Colonic mucosa (tissue), 4 donors: ENCODE data around the gene C6orf47. TPM values are rescaled to one million over a fixed set of nuclear protein-coding genes. Genes with fewer than 3 reads are reported as not detected.

ENCODE experiments used
- DNase-seq: peaks from one replicate; pipeline ENCODE4 v3.0.0-alpha.2; 2020
- H3K27ac ChIP-seq: fragments of 200-600 bp; one replicate; pipeline ENCODE4 v1.8.0; 2021
- H3K27me3 ChIP-seq: fragments of 200-600 bp; one replicate; pipeline ENCODE4 v1.8.0; 2021
- H3K36me3 ChIP-seq: fragments of 200-600 bp; one replicate; pipeline ENCODE4 v1.8.0; 2021
- H3K4me1 ChIP-seq: fragments of 200-600 bp; one replicate; pipeline ENCODE4 v1.8.0; 2021; ENCODE audit warnings: mild to moderate bottlenecking
- H3K4me3 ChIP-seq: fragments of 200-600 bp; one replicate; pipeline ENCODE4 v1.8.0; 2021
- H3K9ac ChIP-seq, 2 donors: one replicate each; pipeline ENCODE4 v1.7.0; 2013; ENCODE audit warnings: control low read depth in 2 of 2, low read depth in 2 of 2, low read length in 2 of 2
- H3K9me3 ChIP-seq: fragments of 200-600 bp; one replicate; pipeline ENCODE4 v1.8.0; 2021
- CTCF ChIP-seq: fragments of 200-600 bp; IDR thresholded peaks from one replicate; pipeline ENCODE4 v1.8.0; 2022; ENCODE audit warnings: antibody characterized with exemption, mild to moderate bottlenecking
- intact Hi-C: fragments of 100-400 bp; cut with DNase I; formaldehyde crosslinking; loops from one replicate; pipeline ENCODE4 v1.14.1; 2022
- total RNA-seq, 2 donors: library from RNA; stranded (reverse); fragmentation: NEBNext Ultra II Directional in 1 of 2; extraction: Animal tissue kit (Norgen Biotek cat#: 25700) in 1 of 2; gene quantifications; one replicate each; pipeline ENCODE4 v1.2.1, GENCODE V29; 2021
- donor health status: healthy.
- donor health status: DM: no; HTN: no; CAD: no.
- donor health status: DM: no; HTN: no; CAD: no.

C6orf47 gene
- total RNA-seq, 2 donors from 2014 or later = 28.3 to 32.8 TPM

DNA sequence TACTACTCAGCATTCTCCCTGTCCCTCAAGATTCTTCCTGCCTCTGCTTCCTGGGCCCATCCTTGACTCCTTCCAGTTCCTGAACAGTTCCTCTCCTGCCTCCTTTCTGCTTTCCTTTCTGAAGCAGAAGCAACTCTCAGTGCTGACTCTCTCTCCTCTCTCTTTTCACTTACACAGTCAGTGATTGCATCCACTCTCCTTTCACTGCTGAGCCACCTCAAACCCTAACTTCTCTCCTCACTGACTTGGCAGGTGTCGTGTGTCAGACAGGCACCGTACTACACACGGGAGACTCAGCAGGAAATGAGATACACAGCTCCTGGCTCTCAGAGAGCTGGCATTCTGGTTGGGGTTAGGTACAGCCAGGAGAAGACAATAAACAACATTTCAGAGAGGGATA, 37.0 kb upstream of the C6orf47 start:
- intact Hi-C loops = no loop called here
- Histone ChIP-seq H3K27ac (no peak overlapping the region), H3K4me3 (no peak overlapping the region), H3K27me3 (no peaks in the 10 kb centered on the region), H3K4me1 (peaks cover 12% of the 10 kb centered on the region), H3K9ac (no peak overlapping the region), H3K9me3 (no peaks in the 10 kb centered on the region), H3K36me3 (no peaks in the 10 kb centered on the region)
- DNase-seq = no peak
- no peak for TF ChIP-seq CTCF

DNA sequence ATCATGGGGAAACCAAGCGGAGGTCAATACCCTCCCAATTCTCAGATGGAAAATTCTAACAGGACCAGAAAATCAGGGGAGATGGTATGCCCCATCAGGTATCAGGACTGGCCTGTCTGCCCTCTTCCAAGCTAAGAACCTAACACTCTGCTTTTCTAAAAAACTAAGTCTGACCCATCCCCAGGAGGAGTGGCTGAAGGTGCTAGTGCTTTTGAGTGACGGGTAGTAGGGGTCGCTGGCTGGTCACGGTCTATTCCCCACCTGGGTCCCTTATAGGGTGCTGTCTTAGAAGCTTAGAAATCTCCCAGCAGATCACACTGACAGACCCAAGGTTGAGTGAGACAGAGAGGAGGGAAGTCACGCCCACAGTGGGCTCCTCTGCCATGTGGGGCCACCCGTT, 33.0 kb upstream of the C6orf47 start:
- Histone ChIP-seq H3K4me1 (no peaks in the 10 kb centered on the region), H3K9me3 (no peaks in the 10 kb centered on the region), H3K9ac (no peak overlapping the region), H3K36me3 (peaks cover 5% of the 10 kb centered on the region), H3K4me3 (no peak overlapping the region), H3K27me3 (no peaks in the 10 kb centered on the region), H3K27ac (no peak overlapping the region)
- no peak for TF ChIP-seq CTCF
- DNase-seq = no peak
- intact Hi-C loops = no loop called here

DNA sequence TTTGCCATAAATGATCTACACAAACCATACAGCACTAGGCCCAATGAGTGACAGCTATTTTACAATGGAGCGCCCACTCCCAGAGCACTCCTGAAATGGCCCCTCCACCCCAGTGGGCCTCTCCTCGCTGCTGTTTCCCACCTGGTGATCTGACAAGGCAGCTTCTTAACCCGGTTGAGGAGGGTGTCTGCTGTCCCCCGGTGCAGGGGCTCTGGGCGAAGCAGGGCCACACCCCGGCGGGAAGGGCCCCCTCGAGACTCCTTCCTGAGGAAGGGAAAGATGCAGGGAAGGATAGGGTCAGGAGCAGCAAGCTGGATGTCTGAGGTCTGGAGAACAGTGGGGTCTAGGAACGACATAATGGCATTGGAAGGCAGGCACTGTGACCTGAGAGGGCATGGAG, 32.3 kb upstream of the C6orf47 start:
- intact Hi-C loops = no loop called here
- no peaks in the 10 kb centered on the region for H3K4me1 ChIP-seq
- H3K9ac ChIP-seq = no peak overlapping the region
- H3K36me3 ChIP-seq = peaks cover 10% of the 10 kb centered on the region
- DNase-seq = no peak
- no peak overlapping the region for H3K27ac ChIP-seq
- H3K4me3 ChIP-seq = no peak overlapping the region
- no peaks in the 10 kb centered on the region for H3K9me3 ChIP-seq
- no peak for TF ChIP-seq CTCF
- H3K27me3 ChIP-seq = no peaks in the 10 kb centered on the region

GRCh38 chr6:31692353-31692752, 31.8 kb upstream of the C6orf47 start:
- Histone ChIP-seq H3K36me3 (peaks cover 10% of the 10 kb centered on the region), H3K4me3 (no peak overlapping the region), H3K9me3 (no peaks in the 10 kb centered on the region), H3K9ac (no peak overlapping the region), H3K27me3 (no peaks in the 10 kb centered on the region), H3K4me1 (no peaks in the 10 kb centered on the region), H3K27ac (no peak overlapping the region)
- no peak for DNase-seq
- intact Hi-C loops = no loop called here
- TF ChIP-seq CTCF = no peak

DNA sequence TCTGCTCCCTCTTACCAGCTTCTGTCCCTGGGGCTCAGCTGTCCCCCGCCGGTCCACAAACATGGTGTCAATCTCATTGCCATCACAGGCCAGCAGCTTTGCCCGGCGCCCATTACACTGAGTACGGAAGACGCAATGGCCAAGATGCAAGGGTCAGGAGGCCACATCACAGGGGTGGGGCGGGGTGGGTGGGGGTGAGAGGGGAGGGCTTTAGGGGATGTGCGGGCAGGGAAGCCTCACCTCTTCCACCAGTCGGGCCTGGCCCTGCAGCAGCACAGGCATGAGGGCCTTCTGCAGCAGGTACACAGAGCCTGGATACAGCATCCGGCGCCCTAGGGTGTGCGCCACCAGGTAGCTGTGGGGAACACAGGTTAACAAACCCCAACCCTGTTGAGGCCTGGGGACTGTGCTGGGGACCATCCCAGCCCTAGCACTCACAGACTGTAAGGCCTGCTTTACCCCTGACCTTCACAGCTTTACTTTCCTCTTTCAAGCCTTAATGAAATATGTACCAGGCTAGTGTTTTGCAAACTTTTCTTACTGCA, 31.1 kb upstream of the C6orf47 start:
- no peak overlapping the region for H3K27ac ChIP-seq
- no peaks in the 10 kb centered on the region for H3K4me1 ChIP-seq
- no peak for TF ChIP-seq CTCF
- H3K36me3 ChIP-seq = peaks cover 10% of the 10 kb centered on the region
- H3K9me3 ChIP-seq = no peaks in the 10 kb centered on the region
- no peak overlapping the region for H3K4me3 ChIP-seq
- DNase-seq = no peak
- intact Hi-C loops = no loop called here
- H3K9ac ChIP-seq = no peak overlapping the region
- no peaks in the 10 kb centered on the region for H3K27me3 ChIP-seq
